Naive thymus-derived CD4-positive, alpha-beta T cell (primary cell): ENCODE results near the gene DNAH3. TPM values are rescaled to one million over a fixed set of nuclear protein-coding genes. Genes with fewer than 3 reads are reported as not detected.
"Not testable (repeated sequence)": the region's sequence is repeated elsewhere in the genome, so short reads cannot be mapped to it uniquely, and the experiment has no call there.

ENCODE experiments used
- ATAC-seq: fragments of 150-1000 bp; cut with Tn5 transposase; 2 replicates; pipeline ENCODE4 v1.10.0; 2021; ENCODE audit warnings: mild to moderate bottlenecking, moderate library complexity
- CTCF ChIA-PET: fragments of 350-600 bp; sonication (Branson Sonifier 250); formaldehyde crosslinking; loops from one replicate; lab custom pipeline; 2021; ENCODE audit warnings: antibody characterized with exemption; lab: Charles Lee
- POLR2A ChIA-PET: fragments of 350-600 bp; sonication (Branson Sonifier 250); formaldehyde crosslinking; loops from one replicate; lab custom pipeline; 2021; ENCODE audit warnings: antibody characterized with exemption, inconsistent platforms; lab: Charles Lee
- DNase-seq, 9 donors: peaks; one replicate each; pipeline versions ENCODE4 v3.0.0 to v3.0.0-alpha.2; 2020 to 2022; ENCODE audit warnings: mixed read lengths in 1 of 9
- H3K27ac ChIP-seq: one replicate; pipeline ENCODE4 v1.7.0; 2013; ENCODE audit warnings: mild to moderate bottlenecking, low read depth, low read length, moderate library complexity
- H3K27me3 ChIP-seq, 2 donors: one replicate each; pipeline ENCODE4 v1.7.0; 2013; ENCODE audit warnings: low read length in 2 of 2, mild to moderate bottlenecking in 2 of 2, moderate library complexity in 2 of 2; ENCODE audit not compliant: control insufficient read depth in 2 of 2, insufficient read depth in 2 of 2
- H3K36me3 ChIP-seq, 3 experiments: 1 replicate in 2 of 3; 2 replicates in 1 of 3; pipeline ENCODE4 v1.7.0; 2013; ENCODE audit warnings: low read length in 3 of 3, mild to moderate bottlenecking in 3 of 3, moderate library complexity in 1 of 3; ENCODE audit not compliant: insufficient read depth in 3 of 3, control insufficient read depth in 2 of 3
- H3K4me1 ChIP-seq, 2 donors: one replicate each; pipeline ENCODE4 v1.7.0; 2013; ENCODE audit warnings: low read length in 2 of 2, mild to moderate bottlenecking in 2 of 2, moderate library complexity in 1 of 2; ENCODE audit not compliant: control insufficient read depth in 2 of 2, insufficient read depth in 2 of 2
- H3K4me3 ChIP-seq: 2 replicates; pipeline ENCODE4 v1.7.0; 2013; ENCODE audit warnings: mild to moderate bottlenecking, low read length
- H3K9me3 ChIP-seq, 3 experiments: 1 replicate in 2 of 3; 2 replicates in 1 of 3; pipeline ENCODE4 v1.7.0; 2013; ENCODE audit warnings: low read length in 3 of 3; ENCODE audit not compliant: control insufficient read depth in 2 of 3
- H3K27ac Mint-ChIP-seq, 9 donors: one replicate each; pipeline ENCODE4 v1.8.0; 2020 to 2022; ENCODE audit warnings: mixed read lengths in 9 of 9, mild to moderate bottlenecking in 8 of 9, moderate library complexity in 5 of 9, inconsistent platforms in 2 of 9
- H3K27me3 Mint-ChIP-seq, 5 donors: one replicate each; pipeline ENCODE4 v1.8.0; 2021 to 2022; ENCODE audit warnings: mixed read lengths in 5 of 5, mild to moderate bottlenecking in 1 of 5
- H3K36me3 Mint-ChIP-seq, 5 donors: one replicate each; pipeline ENCODE4 v1.8.0; 2020 to 2022; ENCODE audit warnings: mixed read lengths in 5 of 5, mild to moderate bottlenecking in 3 of 5, inconsistent platforms in 1 of 5
- H3K4me1 Mint-ChIP-seq, 7 donors: one replicate each; pipeline ENCODE4 v1.8.0; 2020 to 2022; ENCODE audit warnings: mixed read lengths in 7 of 7, mild to moderate bottlenecking in 3 of 7, inconsistent platforms in 1 of 7
- H3K4me3 Mint-ChIP-seq, 10 donors: one replicate each; pipeline ENCODE4 v1.8.0; 2020 to 2022; ENCODE audit warnings: mild to moderate bottlenecking in 10 of 10, mixed read lengths in 10 of 10, moderate library complexity in 6 of 10, inconsistent platforms in 2 of 10
- H3K9me3 Mint-ChIP-seq, 11 donors: one replicate each; pipeline ENCODE4 v1.8.0; 2020 to 2022; ENCODE audit warnings: mixed read lengths in 11 of 11, mild to moderate bottlenecking in 4 of 11, inconsistent platforms in 1 of 11, moderate library complexity in 1 of 11
- intact Hi-C, 2 donors: fragments of 100-400 bp; cut with micrococcal nuclease; formaldehyde crosslinking; loops; one replicate each; pipeline ENCODE4 v1.15.1; 2023
- polyA plus RNA-seq, 2 donors: library from polyadenylated mRNA; unstranded; fragments of 300-500 nt; fragmentation: Illumina TruSeq; gene quantifications; one replicate each; pipeline ENCODE4 v1.2.3, GENCODE V29; 2021
- total RNA-seq, 6 experiments: library from RNA in 5 of 6; stranded (reverse) in 5 of 6; gene quantifications; 1 replicate in 5 of 6; 2 replicates in 1 of 6; pipeline ENCODE4 v1.2.3 and lab custom pipeline; 2021 to 2026

Gene DNAH3
- total and polyA plus RNA-seq, 7 experiments from 2014 or later: not detected

DNA sequence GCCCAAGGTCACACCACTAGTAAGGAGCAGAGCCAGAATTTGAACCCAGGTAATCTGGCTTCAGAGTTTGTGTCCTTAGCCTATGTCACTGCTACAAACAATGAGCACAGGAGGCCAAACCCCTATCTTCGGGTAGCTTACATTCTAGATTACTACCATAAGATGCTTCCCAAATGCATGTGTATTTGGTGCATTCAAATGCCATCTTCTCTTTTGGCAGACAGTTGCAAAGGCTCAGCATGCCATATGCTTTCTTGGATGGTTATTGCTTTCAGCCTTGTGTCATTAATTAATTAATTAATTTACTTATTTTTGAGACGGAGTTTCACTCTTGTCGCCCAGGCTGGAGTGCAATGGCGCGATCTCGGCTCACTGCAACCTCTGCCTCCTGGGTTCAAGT lies 80.7 kb downstream of the DNAH3 start:
- ATAC-seq (no peak), DNase-seq (no peak)
- ChIA-PET CTCF (no interaction called here), POLR2A (no interaction called here)
- Mint-ChIP-seq H3K36me3 (no peaks in the 10 kb centered on the region), H3K27me3 (peaks cover 0 to 4% (median 0%) of the 10 kb centered on the region in 5 donors), H3K9me3 (no peaks in the 10 kb centered on the region), H3K27ac (no peak overlapping the region), H3K4me1 (no peaks in the 10 kb centered on the region), H3K4me3 (no peak overlapping the region)
- intact Hi-C loops: no loop called here
- Histone ChIP-seq H3K4me3 (no peak overlapping the region), H3K4me1 (no peaks in the 10 kb centered on the region), H3K9me3 (no peaks in the 10 kb centered on the region), H3K36me3 (no peaks in the 10 kb centered on the region), H3K27ac (no peak overlapping the region), H3K27me3 (no peaks in the 10 kb centered on the region)

DNA sequence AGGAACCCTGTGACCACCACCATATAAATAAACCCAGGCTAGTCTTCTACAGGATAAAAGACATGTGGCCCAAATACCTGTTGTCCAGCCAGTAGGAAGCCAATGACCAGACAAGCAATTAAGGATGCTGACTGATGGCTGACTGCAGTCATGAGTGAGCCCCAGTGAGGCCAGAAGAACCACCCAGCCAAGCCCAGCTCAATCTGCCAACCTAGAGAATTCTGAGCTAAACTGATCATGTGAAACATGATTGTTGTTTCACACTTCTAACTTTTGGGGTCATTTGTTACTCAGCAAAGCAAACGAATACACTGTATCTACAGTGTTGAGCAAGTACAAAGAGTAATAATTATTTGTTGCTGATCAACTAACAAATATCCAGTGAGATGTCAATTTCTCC lies 86.4 kb downstream of the DNAH3 start:
- H3K4me1 Mint-ChIP-seq: no peaks in the 10 kb centered on the region
- intact Hi-C loops: no loop called here
- H3K27me3 ChIP-seq: no peaks in the 10 kb centered on the region
- no peaks in the 10 kb centered on the region for H3K9me3 ChIP-seq
- H3K4me3 ChIP-seq: no peak overlapping the region
- H3K36me3 ChIP-seq: no peaks in the 10 kb centered on the region
- ChIA-PET CTCF (no interaction called here), POLR2A (no interaction called here)
- H3K9me3 Mint-ChIP-seq: no peaks in the 10 kb centered on the region
- no peak overlapping the region for H3K27ac Mint-ChIP-seq
- peaks cover 0 to 8% (median 0%) of the 10 kb centered on the region in 5 donors for H3K27me3 Mint-ChIP-seq
- DNase-seq: no peak
- no peak overlapping the region for H3K4me3 Mint-ChIP-seq
- ATAC-seq: no peak
- no peaks in the 10 kb centered on the region for H3K4me1 ChIP-seq
- H3K27ac ChIP-seq: no peak overlapping the region
- no peaks in the 10 kb centered on the region for H3K36me3 Mint-ChIP-seq

DNA sequence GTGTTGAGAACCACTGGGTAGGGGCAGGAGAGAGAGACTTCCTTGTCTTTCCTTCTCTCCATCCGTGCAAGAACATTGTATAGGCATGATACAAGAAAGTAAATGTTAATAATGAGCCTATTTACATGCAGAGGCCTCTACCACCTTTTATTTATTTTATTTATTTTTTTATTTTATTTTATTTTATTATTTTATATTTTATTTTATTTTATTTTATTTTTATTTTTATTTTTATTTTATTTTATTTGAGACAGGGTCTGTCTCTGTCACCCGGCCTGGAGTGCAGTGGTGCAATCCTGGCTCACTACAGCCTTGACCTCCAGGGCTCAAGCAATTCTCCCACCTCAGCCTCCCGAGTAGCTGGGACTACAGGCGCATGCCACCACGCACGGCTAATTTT lies 87.3 kb downstream of the DNAH3 start:
- H3K4me3 Mint-ChIP-seq, POLR2A ChIA-PET: not testable (repeated sequence)

DNA sequence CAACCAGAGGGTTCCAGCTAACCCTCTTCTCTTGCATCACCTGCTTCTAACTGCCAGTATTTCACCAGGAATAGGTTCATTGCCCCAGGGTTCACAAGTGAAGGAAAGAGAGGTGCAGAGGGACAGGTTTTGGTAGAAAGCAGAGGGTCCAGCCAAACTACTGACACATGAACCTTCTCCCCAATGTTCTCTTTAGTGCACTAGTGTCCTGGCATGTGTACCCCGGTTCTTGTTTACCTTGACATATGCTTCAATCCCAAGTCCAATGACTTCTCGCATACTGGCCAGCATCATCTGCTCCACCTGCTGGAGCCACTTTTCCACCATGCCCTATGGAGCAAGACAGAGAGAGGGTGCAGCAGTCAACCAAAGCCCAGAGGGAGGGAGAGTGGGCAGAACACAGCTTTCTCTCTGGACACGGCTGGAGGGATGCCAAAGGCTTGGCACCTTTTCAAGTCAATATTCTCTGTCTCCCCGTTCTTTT lies 90.6 kb downstream of the DNAH3 start:
- H3K4me1 Mint-ChIP-seq: no peaks in the 10 kb centered on the region
- no peaks in the 10 kb centered on the region for H3K36me3 Mint-ChIP-seq
- Histone ChIP-seq H3K9me3 (no peaks in the 10 kb centered on the region), H3K4me1 (no peaks in the 10 kb centered on the region), H3K4me3 (no peak overlapping the region), H3K27me3 (no peaks in the 10 kb centered on the region), H3K27ac (no peak overlapping the region), H3K36me3 (no peaks in the 10 kb centered on the region)
- intact Hi-C loops: no loop called here
- peaks cover 5 to 18% (median 14%) of the 10 kb centered on the region in 5 donors for H3K27me3 Mint-ChIP-seq
- no peak overlapping the region for H3K27ac Mint-ChIP-seq
- DNase-seq (no peak), ATAC-seq (no peak)
- ChIA-PET CTCF (no interaction called here), POLR2A (no interaction called here)
- H3K4me3 Mint-ChIP-seq: no peak overlapping the region
- no peaks in the 10 kb centered on the region for H3K9me3 Mint-ChIP-seq

More for the DNA sequence above, 87.3 kb downstream of the DNAH3 start:
- H3K36me3 Mint-ChIP-seq, H3K27me3 ChIP-seq, H3K4me1 Mint-ChIP-seq, H3K9me3 ChIP-seq, ATAC-seq, intact Hi-C loops, DNase-seq, H3K27ac ChIP-seq, H3K27ac Mint-ChIP-seq, H3K9me3 Mint-ChIP-seq, H3K4me3 ChIP-seq, H3K4me1 ChIP-seq, H3K36me3 ChIP-seq: not testable (repeated sequence)
- H3K27me3 Mint-ChIP-seq: peaks cover 0 to 11% (median under 1%) of the 10 kb centered on the region in 5 donors
- CTCF ChIA-PET: interaction anchor here (0.9 kb wide), 1 partner anchor 10 kb away, joined by 4 read pairs; no protein-coding TSS in a partner anchor

DNA sequence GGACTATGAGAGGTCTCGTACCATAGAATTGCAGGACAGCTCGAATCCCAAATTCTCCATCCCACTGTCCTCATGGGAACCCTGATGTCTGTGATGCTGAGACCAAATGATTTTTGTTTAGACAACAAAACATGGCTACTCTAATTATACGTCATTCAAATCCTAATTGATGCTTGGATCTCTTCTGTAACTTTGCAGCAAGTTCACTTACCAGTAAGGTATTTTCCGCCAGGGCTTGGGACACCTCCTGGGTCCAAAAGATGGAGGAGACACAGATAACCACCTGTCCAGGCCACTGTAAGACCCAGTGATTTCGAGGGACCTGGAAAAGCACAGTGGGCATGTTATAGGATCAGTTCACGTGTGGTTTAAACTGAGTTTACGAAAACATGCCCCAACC lies 92.8 kb downstream of the DNAH3 start:
- no peak overlapping the region for H3K27ac ChIP-seq
- no peaks in the 10 kb centered on the region for H3K27me3 ChIP-seq
- no peak overlapping the region for H3K4me3 ChIP-seq
- no peaks in the 10 kb centered on the region for H3K4me1 ChIP-seq
- H3K9me3 ChIP-seq: no peaks in the 10 kb centered on the region
- POLR2A ChIA-PET: no interaction called here
- no peak for ATAC-seq
- H3K27me3 Mint-ChIP-seq: peaks cover 9 to 30% (median 18%) of the 10 kb centered on the region in 5 donors
- DNase-seq: no peak
- no peaks in the 10 kb centered on the region for H3K36me3 Mint-ChIP-seq
- H3K9me3 Mint-ChIP-seq: no peaks in the 10 kb centered on the region
- no peak overlapping the region for H3K27ac Mint-ChIP-seq
- H3K36me3 ChIP-seq: no peaks in the 10 kb centered on the region
- CTCF ChIA-PET: no interaction called here
- intact Hi-C loops: no loop called here
- H3K4me1 Mint-ChIP-seq: no peaks in the 10 kb centered on the region
- H3K4me3 Mint-ChIP-seq: no peak overlapping the region

DNA sequence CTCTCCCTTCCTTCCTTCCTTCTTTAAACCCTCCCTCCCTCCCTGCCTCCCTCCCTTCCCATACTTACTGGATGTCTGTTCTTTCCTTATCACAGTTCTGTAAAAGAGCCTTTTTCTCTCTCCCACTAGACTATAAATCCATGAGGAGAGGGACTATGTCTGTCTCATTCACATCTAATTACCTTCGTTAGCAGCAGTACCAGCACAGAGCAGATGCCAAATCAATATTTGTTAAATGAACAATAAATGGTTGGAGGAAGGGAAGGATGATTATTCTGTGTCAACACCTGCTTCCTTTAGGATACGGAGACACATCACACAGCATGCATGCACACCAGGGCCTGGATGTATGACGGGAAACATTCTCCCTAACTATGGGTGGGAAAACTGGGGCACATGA lies 94.2 kb downstream of the DNAH3 start:
- Mint-ChIP-seq H3K27ac (no peak overlapping the region), H3K4me3 (no peak overlapping the region), H3K36me3 (peaks cover 0 to under 1% (median 0%) of the 10 kb centered on the region in 5 donors), H3K9me3 (no peaks in the 10 kb centered on the region), H3K27me3 (peaks cover 16 to 38% (median 25%) of the 10 kb centered on the region in 5 donors), H3K4me1 (no peaks in the 10 kb centered on the region)
- DNase-seq (no peak), ATAC-seq (no peak)
- H3K36me3 ChIP-seq: no peaks in the 10 kb centered on the region
- intact Hi-C loops: no loop called here
- no peak overlapping the region for H3K4me3 ChIP-seq
- H3K27ac ChIP-seq: no peak overlapping the region
- no peaks in the 10 kb centered on the region for H3K27me3 ChIP-seq
- H3K9me3 ChIP-seq: no peaks in the 10 kb centered on the region
- POLR2A ChIA-PET: no interaction called here
- no peaks in the 10 kb centered on the region for H3K4me1 ChIP-seq
- CTCF ChIA-PET: no interaction called here

DNA sequence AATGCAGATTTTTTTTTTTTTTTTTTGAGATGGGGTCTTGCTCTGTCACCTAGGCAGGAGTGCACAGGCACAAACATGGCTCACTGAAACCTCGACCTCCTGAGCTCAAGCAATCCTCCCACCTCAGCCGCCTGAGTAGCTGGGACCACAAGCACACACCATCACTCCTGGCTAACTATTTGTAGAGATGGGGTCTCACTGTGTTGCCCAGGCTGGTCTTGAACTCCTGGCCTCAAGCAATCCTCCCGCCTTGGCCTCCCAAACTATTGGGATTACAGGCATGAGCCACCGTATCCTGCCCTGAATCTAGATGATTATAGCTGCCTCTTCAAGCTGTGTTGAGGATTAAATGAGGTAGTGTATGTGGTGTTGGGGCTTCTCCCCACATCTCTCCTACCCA lies 94.9 kb downstream of the DNAH3 start:
- H3K4me1 ChIP-seq, intact Hi-C loops, H3K36me3 Mint-ChIP-seq, H3K9me3 Mint-ChIP-seq, H3K27ac ChIP-seq, H3K4me3 Mint-ChIP-seq, H3K9me3 ChIP-seq, POLR2A ChIA-PET, ATAC-seq, CTCF ChIA-PET, H3K4me1 Mint-ChIP-seq, H3K36me3 ChIP-seq, H3K4me3 ChIP-seq, H3K27me3 ChIP-seq, DNase-seq, H3K27ac Mint-ChIP-seq: not testable (repeated sequence)
- H3K27me3 Mint-ChIP-seq: peaks cover 17 to 40% (median 29%) of the 10 kb centered on the region in 5 donors
